Activated T-cell treated with anti-CD3 and anti-CD28 coated beads, Interleukin-2, amount 50 U/mL, for 4 hours (primary cell): ENCODE results near the gene NAT8. TPM values are rescaled to one million over a fixed set of nuclear protein-coding genes. Genes with fewer than 3 reads are reported as not detected.
"Not testable (repeated sequence)": the region's sequence is repeated elsewhere in the genome, so short reads cannot be mapped to it uniquely, and the experiment has no call there.

Experiments used
- ATAC-seq, 2 donors: fragments of 200-7000 bp; cut with Tn5 transposase; one replicate each; pipeline ENCODE4 v1.10.0; 2021
- DNase-seq: peaks from one replicate; pipeline ENCODE4 v3.0.0-alpha.2; 2020
- H3K27me3 Mint-ChIP-seq: one replicate; pipeline ENCODE4 v1.8.0; 2021; ENCODE audit warnings: low read depth, mixed read lengths
- H3K36me3 Mint-ChIP-seq: one replicate; pipeline ENCODE4 v1.8.0; 2022; ENCODE audit warnings: mixed read lengths; ENCODE audit not compliant: insufficient read depth
- H3K4me1 Mint-ChIP-seq: one replicate; pipeline ENCODE4 v1.8.0; 2021; ENCODE audit warnings: low read depth, mixed read lengths
- H3K4me3 Mint-ChIP-seq: one replicate; pipeline ENCODE4 v1.8.0; 2021; ENCODE audit warnings: mild to moderate bottlenecking, moderate library complexity, mixed read lengths
- H3K9me3 Mint-ChIP-seq: one replicate; pipeline ENCODE4 v1.8.0; 2021; ENCODE audit warnings: mixed read lengths
- total RNA-seq, 3 donors: library from RNA; stranded (reverse); gene quantifications; one replicate each; pipeline ENCODE4 v1.2.1, GENCODE V29; 2021

NAT8 gene, protein sequence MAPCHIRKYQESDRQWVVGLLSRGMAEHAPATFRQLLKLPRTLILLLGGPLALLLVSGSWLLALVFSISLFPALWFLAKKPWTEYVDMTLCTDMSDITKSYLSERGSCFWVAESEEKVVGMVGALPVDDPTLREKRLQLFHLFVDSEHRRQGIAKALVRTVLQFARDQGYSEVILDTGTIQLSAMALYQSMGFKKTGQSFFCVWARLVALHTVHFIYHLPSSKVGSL
- total RNA-seq: not detected

DNA sequence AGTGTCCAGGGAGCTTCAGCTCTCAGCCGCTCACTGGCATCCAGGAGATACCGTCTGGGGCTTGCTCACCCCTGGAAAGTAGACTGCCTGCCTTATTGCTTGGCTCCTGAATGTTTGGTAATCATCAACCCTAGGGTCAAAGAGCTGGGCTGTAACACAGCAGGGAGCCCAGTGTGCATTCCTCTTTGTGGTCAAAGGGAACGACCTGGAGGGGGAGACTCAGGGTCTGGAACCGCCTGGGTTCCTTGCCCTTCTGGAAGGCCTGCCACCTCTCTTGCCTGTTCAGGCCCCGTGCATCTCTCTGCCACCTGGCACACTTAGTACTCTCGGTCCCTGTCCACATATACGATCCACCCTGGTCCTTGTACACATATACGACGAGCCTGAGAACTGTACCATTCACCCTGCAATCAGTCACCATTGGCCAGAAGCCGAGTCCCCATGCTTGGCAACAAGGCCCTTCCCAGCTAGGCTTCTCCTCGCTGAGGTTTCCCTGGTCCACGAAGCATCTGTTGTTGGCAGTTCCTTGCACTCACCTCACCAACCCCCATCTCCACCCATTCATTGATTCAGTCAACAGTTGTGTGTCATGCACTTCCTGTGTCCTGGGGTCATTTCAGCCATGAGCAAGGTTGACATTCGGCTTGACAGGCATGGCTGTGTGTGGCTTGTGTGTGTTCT, at the start of gene NAT8:
Gene NAT8 (minus strand): TSS at position 85 of the 681 bp plus-strand sequence. CDS start 794 bp downstream, outside the sequence.
- H3K4me3 Mint-ChIP-seq: no peak within 1 kb of the TSS
- peaks cover 5% of the 10 kb centered on the region for H3K9me3 Mint-ChIP-seq
- H3K4me1 Mint-ChIP-seq: no peaks in the 10 kb centered on the region
- peaks cover 16% of the 10 kb centered on the region for H3K27me3 Mint-ChIP-seq
- no peaks in the 10 kb centered on the region for H3K36me3 Mint-ChIP-seq
- ATAC-seq (no peak), DNase-seq (no peak)

DNA sequence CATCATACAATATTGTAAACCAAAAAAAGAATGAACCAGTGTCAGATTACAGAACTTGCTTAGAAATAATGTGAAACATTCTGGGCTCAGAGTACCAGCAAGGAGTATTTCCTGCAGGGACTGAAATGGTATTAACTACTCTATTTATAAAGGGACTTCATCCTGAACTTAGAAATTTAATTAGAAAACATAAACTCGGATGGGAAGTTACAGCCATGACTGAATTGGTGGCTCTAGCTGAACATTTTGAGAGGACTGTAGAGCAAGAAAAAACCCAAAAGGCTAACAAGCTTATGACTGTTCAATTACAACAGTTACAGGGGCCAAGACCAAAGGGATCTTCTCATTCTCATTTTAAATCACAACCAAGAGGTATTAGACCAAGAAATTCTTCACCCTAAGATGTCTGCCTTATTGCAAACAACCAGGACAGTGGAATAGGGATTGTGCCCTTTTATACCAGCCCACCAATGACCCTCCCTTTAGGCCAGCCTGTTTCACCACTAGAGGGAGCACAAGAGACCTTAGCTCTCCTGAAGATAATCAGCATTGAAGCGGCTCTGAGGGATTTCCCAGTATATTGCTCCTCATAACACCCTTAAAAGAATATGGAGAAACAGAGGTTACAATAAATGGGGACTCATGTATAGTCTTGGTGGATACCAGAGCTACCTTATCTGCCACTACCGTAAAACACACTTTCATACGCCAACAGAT, 48.3 kb upstream of the NAT8 start:
- not testable (repeated sequence) for H3K4me3 Mint-ChIP-seq, H3K4me1 Mint-ChIP-seq, H3K27me3 Mint-ChIP-seq, DNase-seq, H3K9me3 Mint-ChIP-seq, H3K36me3 Mint-ChIP-seq
- ATAC-seq: peak; percentile 71 to 77

DNA sequence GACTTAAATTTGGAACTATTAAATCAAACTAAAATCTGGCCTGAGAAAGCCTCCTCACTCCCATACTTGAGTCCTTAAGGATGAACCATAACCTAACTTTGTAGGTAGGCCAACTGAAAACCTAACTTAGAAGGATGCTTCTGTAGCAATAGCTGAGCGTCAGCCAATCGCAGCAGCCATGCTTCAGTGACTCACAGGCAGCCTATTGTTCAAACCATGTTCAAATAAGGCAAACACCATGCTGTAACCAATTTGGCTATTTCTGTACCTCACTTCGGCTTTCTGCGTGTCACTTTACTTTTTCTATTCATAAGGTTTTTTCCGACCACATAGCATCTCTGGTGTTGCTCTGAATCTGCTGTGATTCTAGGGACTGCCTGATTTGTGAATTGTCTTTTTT, 46.3 kb upstream of the NAT8 start:
- not testable (repeated sequence) for H3K9me3 Mint-ChIP-seq, H3K36me3 Mint-ChIP-seq, H3K4me1 Mint-ChIP-seq, ATAC-seq, H3K27me3 Mint-ChIP-seq, H3K4me3 Mint-ChIP-seq, DNase-seq

DNA sequence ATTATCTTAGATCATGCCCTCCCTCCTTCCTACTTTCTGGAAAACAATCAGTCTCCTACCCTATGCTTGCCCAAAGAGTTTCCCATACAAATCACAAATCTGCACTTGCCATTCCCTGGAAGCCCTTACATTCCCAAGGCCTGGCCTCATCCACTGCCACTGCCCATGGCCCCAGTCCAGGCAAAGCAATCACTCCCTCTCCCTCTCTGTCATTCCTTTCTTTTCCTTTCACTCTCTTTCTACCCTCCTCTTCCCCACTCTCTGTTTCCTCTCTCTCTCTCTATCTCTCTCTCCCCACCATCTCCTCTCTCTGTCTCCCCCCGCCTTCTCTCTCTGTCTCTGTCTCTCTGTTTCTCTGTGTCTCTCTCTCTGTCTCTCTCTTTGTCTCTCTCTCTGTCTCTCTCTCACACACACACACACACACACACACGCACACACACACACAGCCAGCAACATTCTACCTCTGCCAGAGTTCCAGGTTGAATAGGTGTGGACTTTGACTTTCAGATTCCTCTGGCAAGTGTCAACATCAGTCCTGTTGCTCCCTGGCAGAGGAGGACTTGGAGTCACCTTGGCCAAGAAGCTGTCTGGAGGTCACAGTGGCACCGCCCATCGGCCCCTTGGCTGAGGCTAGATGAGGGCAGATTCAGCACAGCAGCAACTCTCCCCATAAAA, 43.7 kb upstream of the NAT8 start:
- ATAC-seq: no peak

DNA sequence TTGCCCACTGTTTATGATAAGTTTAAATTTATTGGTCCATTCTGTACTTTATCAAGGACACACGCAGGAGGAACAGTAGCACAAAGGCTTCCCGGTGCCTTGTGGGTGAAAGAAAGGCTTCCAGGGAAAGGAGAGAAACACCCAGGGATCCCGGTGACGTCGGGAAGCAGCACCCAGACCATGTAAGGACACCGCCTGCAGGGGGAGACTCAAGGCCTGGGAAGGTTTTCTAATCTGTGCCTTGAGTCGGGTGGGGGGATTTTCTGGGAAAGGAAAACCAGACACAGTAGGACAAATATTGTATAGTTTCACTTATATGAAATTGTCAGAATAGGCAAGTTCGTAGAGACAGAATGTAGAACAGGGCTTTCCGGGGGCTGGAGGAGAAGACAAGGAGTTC, 42.7 kb upstream of the NAT8 start:
- H3K4me3 Mint-ChIP-seq, H3K4me1 Mint-ChIP-seq, DNase-seq: not testable (repeated sequence)

More for the DNA sequence above, 43.7 kb upstream of the NAT8 start:
- Mint-ChIP-seq H3K9me3 (peaks cover 7% of the 10 kb centered on the region), H3K27me3 (peaks cover 3% of the 10 kb centered on the region), H3K4me1 (no peaks in the 10 kb centered on the region), H3K4me3 (no peak overlapping the region), H3K36me3 (no peaks in the 10 kb centered on the region)
- no peak for DNase-seq

DNA sequence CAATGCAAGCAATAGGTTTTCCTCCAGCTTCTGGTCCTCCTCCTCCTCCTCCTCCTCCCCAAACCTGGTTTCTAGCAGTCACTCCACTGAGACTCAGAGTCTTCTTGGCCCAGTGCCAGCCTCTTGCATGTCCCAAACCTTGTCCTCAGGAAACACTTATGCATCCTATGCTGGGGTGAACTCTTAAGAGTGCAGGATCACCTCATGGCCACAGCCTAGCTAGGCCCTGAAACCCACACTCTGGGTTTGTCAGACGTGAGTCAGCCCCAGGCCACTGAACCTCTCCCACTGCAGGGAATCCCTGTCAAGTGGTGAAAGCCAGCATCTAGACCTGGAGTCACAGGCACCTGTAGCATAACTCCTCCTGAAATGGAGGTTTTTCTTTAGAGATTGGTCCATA, 42.1 kb upstream of the NAT8 start:
- ATAC-seq, DNase-seq, H3K4me3 Mint-ChIP-seq, H3K36me3 Mint-ChIP-seq, H3K4me1 Mint-ChIP-seq, H3K9me3 Mint-ChIP-seq, H3K27me3 Mint-ChIP-seq: not testable (repeated sequence)

More for the DNA sequence above, 42.7 kb upstream of the NAT8 start:
- not testable (repeated sequence) for H3K27me3 Mint-ChIP-seq, H3K9me3 Mint-ChIP-seq, H3K36me3 Mint-ChIP-seq, ATAC-seq

DNA sequence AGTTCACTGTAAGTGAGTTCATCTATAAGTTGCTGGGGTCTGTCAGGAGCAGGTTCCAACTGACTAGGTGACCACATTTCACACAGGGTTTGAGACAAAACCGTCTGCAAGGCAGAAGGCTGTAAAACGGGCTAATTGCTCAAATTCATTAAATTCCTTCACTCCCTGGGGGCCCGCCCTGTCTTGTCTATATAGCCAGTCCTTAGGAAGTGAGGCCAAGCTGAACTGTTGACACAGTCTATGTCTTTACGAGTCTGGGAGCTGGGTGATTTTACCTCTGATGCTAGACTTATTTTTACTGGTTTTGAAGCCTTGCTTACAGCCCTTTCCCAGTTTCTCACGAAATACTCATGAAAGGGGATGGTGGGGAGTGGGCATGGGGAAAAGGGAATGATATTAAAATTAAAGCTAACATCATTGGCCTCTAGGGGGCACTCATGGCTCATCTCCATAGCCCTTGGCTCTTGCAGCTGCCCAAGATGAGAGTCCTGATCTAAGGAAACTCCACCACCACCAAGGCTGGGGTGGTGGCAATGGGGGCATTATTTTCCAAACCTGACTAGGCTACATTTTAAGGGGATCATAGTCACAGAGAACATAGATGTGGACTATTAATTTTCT, 37.8 kb upstream of the NAT8 start:
- ATAC-seq, H3K36me3 Mint-ChIP-seq, H3K9me3 Mint-ChIP-seq, H3K4me3 Mint-ChIP-seq, DNase-seq, H3K4me1 Mint-ChIP-seq, H3K27me3 Mint-ChIP-seq: not testable (repeated sequence)

DNA sequence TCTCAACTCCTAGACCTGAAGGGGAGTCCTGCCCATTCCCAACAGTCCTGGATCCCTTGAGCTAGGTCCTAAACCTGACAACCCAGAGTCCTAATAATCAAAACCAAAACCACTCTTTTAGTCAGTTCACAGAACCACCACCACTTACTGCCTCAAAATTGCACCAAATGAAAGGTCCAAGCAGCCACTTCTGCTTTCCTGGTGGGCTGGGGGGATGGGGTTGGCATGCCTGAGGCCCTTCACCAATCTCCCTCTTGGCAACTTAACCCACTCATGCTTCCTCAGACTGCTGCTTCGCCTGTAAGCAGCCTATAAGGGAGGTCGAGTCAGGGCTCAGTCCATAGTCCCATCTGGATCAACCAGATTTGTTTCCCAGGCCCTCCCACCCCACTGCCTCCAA, 37.0 kb upstream of the NAT8 start:
- H3K4me1 Mint-ChIP-seq, H3K9me3 Mint-ChIP-seq, ATAC-seq, H3K27me3 Mint-ChIP-seq, DNase-seq, H3K36me3 Mint-ChIP-seq, H3K4me3 Mint-ChIP-seq: not testable (repeated sequence)

DNA sequence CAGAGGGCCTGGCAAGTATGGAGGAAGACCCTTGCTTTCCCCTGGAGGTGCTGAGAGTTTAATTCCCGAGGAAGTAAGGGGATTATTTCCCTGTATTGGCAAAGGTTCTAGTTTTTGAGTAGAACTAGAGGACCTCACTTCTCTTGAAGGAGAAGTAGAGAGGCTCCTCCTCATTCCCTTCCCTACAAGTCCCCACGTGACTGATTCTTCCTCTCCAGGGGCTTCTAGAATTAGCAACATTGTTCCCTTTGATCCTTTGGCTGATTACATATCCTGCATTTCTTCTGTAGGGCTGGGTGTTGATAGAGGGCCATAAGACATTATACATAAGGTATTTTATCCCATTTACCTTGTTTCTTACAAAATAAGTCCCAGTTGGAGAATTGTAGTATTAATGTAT, 35.8 kb upstream of the NAT8 start:
- not testable (repeated sequence) for DNase-seq, H3K4me1 Mint-ChIP-seq, H3K36me3 Mint-ChIP-seq, H3K4me3 Mint-ChIP-seq, H3K27me3 Mint-ChIP-seq, ATAC-seq, H3K9me3 Mint-ChIP-seq

DNA sequence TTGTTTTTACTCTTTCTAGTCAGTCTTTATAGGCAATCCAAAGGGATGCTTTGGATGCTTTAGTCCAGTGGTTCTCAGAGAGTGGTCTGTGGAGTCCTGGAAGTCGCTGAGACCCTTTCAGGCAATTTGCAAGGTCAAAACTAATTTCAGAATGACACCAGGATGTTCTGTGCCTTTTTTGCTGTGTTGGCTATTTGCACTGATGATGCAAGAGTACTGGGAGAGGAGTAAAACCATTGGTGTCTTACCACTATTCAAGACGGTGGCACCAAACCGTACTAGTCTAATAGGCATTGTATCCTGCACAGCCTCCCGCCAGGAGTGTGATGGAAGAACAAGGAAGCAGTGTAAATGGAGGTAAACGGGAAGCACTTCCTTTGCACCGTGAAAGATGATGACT, 34.0 kb upstream of the NAT8 start:
- H3K4me1 Mint-ChIP-seq, DNase-seq, H3K27me3 Mint-ChIP-seq: not testable (repeated sequence)

DNA sequence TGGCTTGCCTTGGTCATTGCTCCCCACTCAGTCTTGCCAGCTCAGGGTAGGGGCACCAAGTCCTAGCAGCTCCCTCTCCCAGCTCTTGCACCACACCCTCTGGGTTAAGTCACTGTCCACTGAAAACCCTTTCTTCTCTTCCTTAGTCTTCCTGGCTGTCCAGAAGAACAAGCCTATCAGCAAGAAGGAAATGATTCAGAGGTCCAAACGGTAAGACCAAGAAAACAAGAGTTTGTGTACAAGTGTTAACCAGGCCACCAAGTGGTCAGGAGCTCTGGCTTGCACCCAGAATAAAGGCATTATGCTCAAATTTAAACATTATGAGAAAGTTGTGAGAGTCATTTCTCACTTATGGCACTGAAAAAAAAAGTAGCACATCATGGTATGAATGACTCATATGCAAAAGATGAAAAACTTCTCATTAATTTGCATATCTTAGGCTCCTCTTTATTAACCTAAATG, 32.5 kb upstream of the NAT8 start:
- H3K9me3 Mint-ChIP-seq, DNase-seq, H3K4me3 Mint-ChIP-seq, H3K36me3 Mint-ChIP-seq, H3K4me1 Mint-ChIP-seq, H3K27me3 Mint-ChIP-seq: not testable (repeated sequence)
- peak in 1 of 2 donors; percentile 43 for ATAC-seq

More for the DNA sequence above, 34.0 kb upstream of the NAT8 start:
- ATAC-seq, H3K9me3 Mint-ChIP-seq, H3K36me3 Mint-ChIP-seq, H3K4me3 Mint-ChIP-seq: not testable (repeated sequence)

DNA sequence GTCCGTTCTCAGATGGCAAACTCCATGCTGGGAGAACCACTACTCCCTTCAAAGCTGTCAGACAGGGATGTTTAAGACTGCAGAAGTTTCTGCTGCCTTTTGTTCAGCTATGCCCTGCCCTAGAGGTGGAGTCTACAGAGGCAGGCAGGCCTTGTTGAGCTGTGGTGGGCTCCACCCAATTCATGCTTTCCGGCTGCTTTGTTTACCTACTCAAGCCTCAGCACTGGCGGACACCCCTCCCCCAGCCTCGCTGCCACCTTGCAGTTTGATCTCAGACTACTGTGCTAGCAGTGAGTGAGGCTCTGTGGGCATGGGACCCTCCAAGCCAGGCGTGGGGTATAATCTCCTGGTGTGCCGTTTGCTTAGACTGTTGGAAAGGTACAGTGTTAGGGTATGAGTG, 27.8 kb upstream of the NAT8 start:
- H3K4me3 Mint-ChIP-seq, DNase-seq, ATAC-seq, H3K9me3 Mint-ChIP-seq, H3K36me3 Mint-ChIP-seq, H3K4me1 Mint-ChIP-seq, H3K27me3 Mint-ChIP-seq: not testable (repeated sequence)

DNA sequence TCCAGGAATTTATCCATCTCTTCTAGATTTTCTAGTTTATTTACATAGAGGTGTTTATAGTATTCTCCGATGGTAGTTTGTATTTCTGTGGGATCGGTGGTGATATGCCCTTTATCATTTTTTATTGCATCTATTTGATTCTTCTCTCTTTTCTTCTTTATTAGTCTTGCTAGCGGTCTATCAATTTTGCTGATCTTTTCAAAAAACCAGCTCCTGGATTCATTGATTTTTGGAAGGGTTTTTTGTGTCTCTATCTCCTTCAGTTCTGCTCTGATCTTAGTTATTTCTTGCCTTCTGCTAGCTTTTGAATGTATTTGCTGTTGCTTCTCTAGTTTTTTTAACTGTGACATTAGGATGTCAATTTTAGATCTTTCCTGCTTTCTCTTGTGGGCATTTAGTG, 25.0 kb upstream of the NAT8 start:
- not testable (repeated sequence) for ATAC-seq, H3K4me3 Mint-ChIP-seq, H3K36me3 Mint-ChIP-seq, H3K4me1 Mint-ChIP-seq, H3K9me3 Mint-ChIP-seq, DNase-seq
- H3K27me3 Mint-ChIP-seq: peaks cover 10% of the 10 kb centered on the region

DNA sequence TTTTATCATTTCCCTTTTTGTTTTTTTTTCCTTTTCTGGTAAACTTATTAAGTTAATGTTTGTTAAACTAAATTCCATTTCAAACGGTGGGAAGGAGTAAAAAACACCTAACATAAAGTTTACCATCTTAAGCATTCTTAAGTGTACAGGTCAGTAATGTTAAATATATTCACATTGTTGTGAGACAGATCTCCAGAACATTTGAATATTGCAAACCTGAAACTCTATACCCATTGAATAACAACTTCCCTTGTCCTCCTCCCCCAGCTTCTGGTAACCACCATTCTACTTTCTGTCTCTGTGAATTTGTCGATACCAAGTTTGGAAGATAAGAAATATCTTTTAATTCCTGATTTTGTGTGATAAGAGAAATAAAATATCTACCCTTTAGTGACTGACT, 12.0 kb upstream of the NAT8 start:
- ATAC-seq (no peak), DNase-seq (no peak)
- no peaks in the 10 kb centered on the region for H3K36me3 Mint-ChIP-seq
- peaks cover 2% of the 10 kb centered on the region for H3K27me3 Mint-ChIP-seq
- H3K4me1 Mint-ChIP-seq: no peaks in the 10 kb centered on the region
- H3K4me3 Mint-ChIP-seq: no peak overlapping the region
- no peaks in the 10 kb centered on the region for H3K9me3 Mint-ChIP-seq
